ENCODE results near the gene DEXI.

DEXI gene

GRCh38 chr16:10922328-10923145 lies 19.7 kb downstream of the DEXI start:
- TF ChIP-seq TAF1 (IDR thresholded peaks at IDR 0.05; ENCODE audit: borderline replicate concordance, insufficient read depth, low read length), result no peak
- TF ChIP-seq SIN3A (IDR thresholded peaks at IDR 0.05; ENCODE audit: borderline replicate concordance, insufficient read depth, low read length), result no peak
- TF ChIP-seq POLR2AphosphoS5 (IDR thresholded peaks at IDR 0.05; ENCODE audit: low read depth, low read length), result no peak
- no peak for TF ChIP-seq FOXP2 (optimal IDR thresholded peaks at IDR 0.05; ENCODE audit: borderline replicate concordance, extremely low read depth, extremely low read length, insufficient read depth)
- no peak for TF ChIP-seq REST (IDR thresholded peaks at IDR 0.05; ENCODE audit: insufficient read depth in 1 of 2, low read depth in 2 of 2, low read length in 2 of 2)

GRCh38 chr16:10921536-10922327 lies 20.5 kb downstream of the DEXI start:
- no peak for TF ChIP-seq POLR2AphosphoS5 (IDR thresholded peaks at IDR 0.05; ENCODE audit: low read depth, low read length)
- no peak for TF ChIP-seq TAF1 (IDR thresholded peaks at IDR 0.05; ENCODE audit: borderline replicate concordance, insufficient read depth, low read length)

GRCh38 chr16:10920726-10921427 lies 21.4 kb downstream of the DEXI start:
- TF ChIP-seq POLR2AphosphoS5 (IDR thresholded peaks at IDR 0.05; ENCODE audit: low read depth, low read length) (no peak), FOXP2 (optimal IDR thresholded peaks at IDR 0.05; ENCODE audit: borderline replicate concordance, extremely low read depth, extremely low read length, insufficient read depth) (no peak), SIN3A (IDR thresholded peaks at IDR 0.05; ENCODE audit: borderline replicate concordance, insufficient read depth, low read length) (no peak), TAF1 (IDR thresholded peaks at IDR 0.05; ENCODE audit: borderline replicate concordance, insufficient read depth, low read length) (no peak), REST (IDR thresholded peaks at IDR 0.05; ENCODE audit: insufficient read depth in 1 of 2, low read depth in 2 of 2, low read length in 2 of 2) (no peak)

GRCh38 chr16:10919003-10919351 lies 23.3 kb downstream of the DEXI start:
- no peak for TF ChIP-seq FOXP2 (optimal IDR thresholded peaks at IDR 0.05; ENCODE audit: borderline replicate concordance, extremely low read depth, extremely low read length, insufficient read depth)
- no peak for TF ChIP-seq TAF1 (IDR thresholded peaks at IDR 0.05; ENCODE audit: borderline replicate concordance, insufficient read depth, low read length)
- TF ChIP-seq POLR2AphosphoS5 (IDR thresholded peaks at IDR 0.05; ENCODE audit: low read depth, low read length), result no peak
- no peak for TF ChIP-seq SIN3A (IDR thresholded peaks at IDR 0.05; ENCODE audit: borderline replicate concordance, insufficient read depth, low read length)
- no peak for TF ChIP-seq REST (IDR thresholded peaks at IDR 0.05; ENCODE audit: insufficient read depth in 1 of 2, low read depth in 2 of 2, low read length in 2 of 2)

GRCh38 chr16:10918294-10919002 lies 23.8 kb downstream of the DEXI start:
- TF ChIP-seq TAF1 (IDR thresholded peaks at IDR 0.05; ENCODE audit: borderline replicate concordance, insufficient read depth, low read length) (no peak), REST (IDR thresholded peaks at IDR 0.05; ENCODE audit: insufficient read depth in 1 of 2, low read depth in 2 of 2, low read length in 2 of 2) (no peak), POLR2AphosphoS5 (IDR thresholded peaks at IDR 0.05; ENCODE audit: low read depth, low read length) (no peak), FOXP2 (optimal IDR thresholded peaks at IDR 0.05; ENCODE audit: borderline replicate concordance, extremely low read depth, extremely low read length, insufficient read depth) (no peak), SIN3A (IDR thresholded peaks at IDR 0.05; ENCODE audit: borderline replicate concordance, insufficient read depth, low read length) (no peak)

Measured in PFSK-1 (cell line).